DOHH2 (cell line): Measurements from ENCODE around the gene USP48.

Experiments used
- H3F3A ChIP-seq: fragments of 200-600 bp; sonication (generic), shearing (Covaris generic); 2 replicates; pipeline ENCODE4 v1.6.0; 2016; ENCODE audit warnings: antibody characterized with exemption, mild to moderate bottlenecking; ENCODE audit not compliant: control insufficient read depth, insufficient read depth
- H3K27ac ChIP-seq: fragments of 200-600 bp; sonication (generic); 2 replicates; pipeline ENCODE4 v1.5.1; 2014; ENCODE audit warnings: low read depth, mild to moderate bottlenecking, low read length, moderate library complexity
- H3K27me3 ChIP-seq: fragments of 200-600 bp; sonication (generic); 2 replicates; pipeline ENCODE4 v1.6.1; 2014; ENCODE audit warnings: mild to moderate bottlenecking, low read length, mixed read lengths; ENCODE audit not compliant: control insufficient read depth
- H3K36me3 ChIP-seq: fragments of 200-600 bp; sonication (generic); 2 replicates; pipeline ENCODE4 v1.6.1; 2014; ENCODE audit warnings: mild to moderate bottlenecking, low read length, moderate library complexity, mixed read lengths; ENCODE audit not compliant: control insufficient read depth
- H3K4me1 ChIP-seq: fragments of 200-600 bp; sonication (generic); 2 replicates; pipeline ENCODE4 v1.6.1; 2014; ENCODE audit warnings: mild to moderate bottlenecking, low read length, mixed read lengths; ENCODE audit not compliant: control insufficient read depth
- H3K4me2 ChIP-seq: fragments of 200-600 bp; sonication (generic); 2 replicates; pipeline ENCODE4 v1.6.0; 2014; ENCODE audit warnings: mild to moderate bottlenecking, low read length, moderate library complexity
- H3K4me3 ChIP-seq: fragments of 200-600 bp; sonication (generic); 2 replicates; pipeline ENCODE4 v1.5.1; 2014; ENCODE audit warnings: mild to moderate bottlenecking, low read length, mixed read lengths
- H3K79me2 ChIP-seq: fragments of 200-600 bp; sonication (generic); 2 replicates; pipeline ENCODE4 v1.6.1; 2014; ENCODE audit warnings: mild to moderate bottlenecking, low read length, mixed read lengths; ENCODE audit not compliant: control insufficient read depth
- H3K9me2 ChIP-seq: fragments of 200-600 bp; sonication (generic); replicated peaks from 2 replicates; pipeline ENCODE4 v1.6.1; 2014; ENCODE audit warnings: mild to moderate bottlenecking, low read length, mixed read lengths; ENCODE audit not compliant: control insufficient read depth
- H3K9me3 ChIP-seq: fragments of 200-600 bp; sonication (generic); 2 replicates; pipeline ENCODE4 v1.6.1; 2014; ENCODE audit warnings: antibody characterized with exemption, low read length, mixed read lengths; ENCODE audit not compliant: control insufficient read depth, insufficient read depth
- H4K20me1 ChIP-seq: fragments of 200-600 bp; sonication (generic); 2 replicates; pipeline ENCODE4 v1.6.0; 2014; ENCODE audit warnings: low read depth, mild to moderate bottlenecking, antibody characterized with exemption, low read length, moderate library complexity; ENCODE audit not compliant: control insufficient read depth, insufficient read depth
- CTCF ChIP-seq: fragments of 200-600 bp; sonication (generic); IDR thresholded peaks from one replicate; pipeline ENCODE4 v1.5.1; 2014; ENCODE audit warnings: antibody characterized with exemption, mild to moderate bottlenecking, low read depth, low read length; ENCODE audit not compliant: poor library complexity, severe bottlenecking
- EZH2phosphoT487 ChIP-seq: fragments of 200-600 bp; sonication (generic); IDR thresholded peaks from 2 replicates; pipeline ENCODE4 v1.6.1; 2017; ENCODE audit warnings: borderline replicate concordance, mild to moderate bottlenecking, antibody characterized with exemption, low read length, moderate library complexity, mixed read lengths

Gene USP48

DNA sequence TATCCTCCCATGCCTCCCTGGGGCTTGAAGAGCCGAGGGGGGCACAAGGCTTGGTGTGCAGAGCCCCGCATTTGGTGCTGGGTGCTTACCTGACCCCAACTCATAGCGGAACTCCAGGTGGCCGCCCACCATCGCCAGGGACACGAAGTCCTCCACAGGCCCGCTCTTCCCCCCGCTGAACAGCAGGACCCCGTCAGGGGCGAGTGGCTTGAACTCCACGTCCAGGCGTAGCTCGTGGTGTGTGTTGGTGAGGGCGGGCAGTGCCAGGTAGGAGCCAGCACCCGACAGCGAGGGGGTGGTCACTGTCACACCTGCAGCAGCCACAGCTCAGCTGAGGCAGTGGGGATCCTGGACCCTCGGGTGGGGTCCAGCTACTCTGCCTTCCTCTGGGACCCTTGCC lies 46.3 kb upstream of the USP48 start:
- no peaks in the 10 kb centered on the region for H3K9me3 ChIP-seq
- H3K4me1 ChIP-seq = no peaks in the 10 kb centered on the region
- TF ChIP-seq EZH2phosphoT487 = no peak
- no peak for TF ChIP-seq CTCF
- no peak overlapping the region for H3K4me2 ChIP-seq
- no peaks in the 10 kb centered on the region for H3K27me3 ChIP-seq
- no peak overlapping the region for H3K27ac ChIP-seq
- H3K9me2 ChIP-seq = no peaks in the 10 kb centered on the region
- no peak overlapping the region for H3K4me3 ChIP-seq
- H3K79me2 ChIP-seq = no peaks in the 10 kb centered on the region
- H3F3A ChIP-seq = no peaks in the 10 kb centered on the region
- H4K20me1 ChIP-seq = no peaks in the 10 kb centered on the region
- no peaks in the 10 kb centered on the region for H3K36me3 ChIP-seq

DNA sequence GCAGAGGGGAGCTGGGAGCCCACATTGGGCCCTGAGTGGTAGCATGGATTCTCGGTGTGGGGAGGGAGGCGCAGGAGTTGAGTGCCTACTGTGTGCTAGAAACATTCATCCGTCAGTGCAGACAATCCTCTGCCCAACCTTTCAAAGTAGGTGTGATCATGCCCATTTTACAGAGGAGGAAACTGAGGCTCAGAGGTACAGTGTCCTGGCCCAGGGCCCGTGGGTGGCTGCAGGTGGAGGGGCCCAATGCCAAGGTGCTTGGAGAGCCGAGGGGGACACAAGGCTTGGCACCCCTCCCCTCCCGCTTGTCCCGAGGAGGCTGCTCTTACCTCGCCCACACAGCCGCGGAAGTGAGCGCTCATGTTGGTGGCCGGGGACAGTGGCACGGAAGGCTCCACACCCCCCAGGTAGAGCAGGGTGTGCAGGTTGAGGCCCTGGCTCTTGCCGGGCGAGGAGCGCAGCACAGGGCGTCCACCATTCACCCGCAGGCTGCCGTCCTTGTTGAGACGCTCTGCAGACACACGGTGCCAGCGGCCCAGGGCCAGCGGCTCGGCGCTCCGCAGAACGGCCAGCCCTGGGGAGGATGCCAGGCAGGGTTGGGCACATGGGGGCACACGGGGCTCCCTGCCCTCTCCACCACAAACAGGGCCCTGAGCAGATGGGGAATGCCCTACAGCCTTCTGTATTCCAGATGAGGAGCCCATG lies 45.7 kb upstream of the USP48 start:
- Histone ChIP-seq H3K4me3 (no peak overlapping the region), H3K79me2 (no peaks in the 10 kb centered on the region), H3K27me3 (no peaks in the 10 kb centered on the region), H3K9me2 (no peaks in the 10 kb centered on the region), H3K27ac (no peak overlapping the region), H3K9me3 (no peaks in the 10 kb centered on the region), H3F3A (no peaks in the 10 kb centered on the region), H4K20me1 (no peaks in the 10 kb centered on the region), H3K4me1 (no peaks in the 10 kb centered on the region), H3K36me3 (no peaks in the 10 kb centered on the region), H3K4me2 (no peak overlapping the region)
- TF ChIP-seq EZH2phosphoT487 (no peak), CTCF (no peak)

- H4K20me1 ChIP-seq = no peaks in the 10 kb centered on the region
- H3K27me3 ChIP-seq = no peaks in the 10 kb centered on the region
- no peaks in the 10 kb centered on the region for H3K36me3 ChIP-seq
- H3K9me2 ChIP-seq = no peaks in the 10 kb centered on the region
- H3K79me2 ChIP-seq = no peaks in the 10 kb centered on the region
- no peaks in the 10 kb centered on the region for H3F3A ChIP-seq
- no peaks in the 10 kb centered on the region for H3K4me1 ChIP-seq
- H3K27ac ChIP-seq = no peak overlapping the region
- no peaks in the 10 kb centered on the region for H3K9me3 ChIP-seq
- H3K4me3 ChIP-seq = no peak overlapping the region
- no peak overlapping the region for H3K4me2 ChIP-seq
- TF ChIP-seq CTCF = no peak
- TF ChIP-seq EZH2phosphoT487 = no peak
These were observed 45.1 kb upstream of the USP48 start for GRCh38 chr1:21828075-21828474.
